ENCODE results near the gene GRAMD4.

GRAMD4 gene

DNA sequence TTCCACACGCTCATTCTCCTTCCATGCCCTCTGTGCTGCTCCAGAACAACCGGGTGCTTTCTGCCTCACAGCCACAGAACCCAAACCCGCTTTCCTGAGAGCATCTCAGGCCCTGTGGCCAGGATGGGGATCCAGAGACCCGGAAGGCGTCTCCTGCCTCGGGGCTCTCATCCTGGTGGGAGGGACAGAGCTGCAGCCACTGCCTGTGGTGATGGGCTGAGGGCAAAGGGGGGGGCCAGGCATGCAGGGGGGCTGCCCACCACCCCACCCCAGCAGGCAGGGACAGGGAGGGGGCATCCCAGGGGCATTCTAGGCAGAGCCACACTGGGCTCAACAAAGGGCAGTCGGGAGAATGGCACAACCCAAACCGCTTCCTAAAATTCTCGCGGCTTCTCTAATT, 76.4 kb downstream of the GRAMD4 start:
- DNase-seq: no peak

DNA sequence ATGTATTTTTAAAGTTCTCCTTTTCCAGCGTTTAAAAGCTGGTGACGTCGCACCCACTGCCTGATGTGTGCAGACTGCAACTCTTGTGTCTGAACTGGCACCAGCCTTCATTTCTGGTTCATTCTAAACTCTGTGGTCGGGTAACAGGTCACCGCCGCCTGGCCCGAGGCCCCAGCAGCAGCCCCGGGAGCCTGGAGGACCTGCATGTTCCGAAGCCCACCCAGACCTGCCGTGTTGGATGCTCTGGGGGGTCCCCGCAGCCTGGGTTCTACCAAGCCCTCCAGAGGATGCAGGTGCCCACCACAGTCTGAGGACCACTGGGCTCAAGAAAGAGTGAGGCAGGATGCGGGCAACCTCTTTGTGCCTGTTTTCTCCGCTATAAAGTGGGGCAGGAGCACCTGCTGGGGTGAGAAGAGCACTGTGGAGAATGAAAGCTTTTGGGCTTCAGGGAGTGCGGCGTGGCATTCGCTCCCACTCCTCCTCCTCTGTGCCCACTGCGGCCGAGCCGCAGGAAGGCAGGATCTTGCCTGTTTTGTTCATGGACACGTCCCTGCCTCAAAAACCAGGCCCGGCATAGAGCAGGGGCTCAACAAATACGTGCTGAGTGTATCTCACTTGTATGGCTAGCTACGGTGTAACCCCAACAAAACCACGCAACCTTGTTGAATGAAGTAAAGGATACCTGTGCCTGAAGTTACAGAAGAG, 77.8 kb downstream of the GRAMD4 start:
- no peak for DNase-seq

DNA sequence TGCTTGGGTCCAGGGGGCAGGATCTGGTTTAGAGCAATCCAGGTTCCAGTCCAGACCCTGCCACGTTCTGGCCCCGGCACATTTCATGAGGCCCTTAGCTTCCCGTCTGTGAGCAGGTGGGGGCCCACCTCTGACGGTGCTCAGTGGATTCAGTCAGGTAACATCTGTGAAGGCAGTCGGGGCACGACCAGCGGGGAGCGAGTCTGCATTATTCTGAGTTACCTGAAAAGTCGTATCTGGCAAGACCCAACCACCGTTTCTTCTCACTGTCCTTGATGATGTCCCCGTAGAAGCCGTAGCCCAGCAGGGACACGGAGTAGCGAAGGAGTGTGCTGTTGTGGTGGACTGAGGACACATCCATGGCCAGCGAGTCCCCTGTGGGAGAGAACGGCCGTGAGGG, 78.9 kb downstream of the GRAMD4 start:
- no peak for DNase-seq

DNA sequence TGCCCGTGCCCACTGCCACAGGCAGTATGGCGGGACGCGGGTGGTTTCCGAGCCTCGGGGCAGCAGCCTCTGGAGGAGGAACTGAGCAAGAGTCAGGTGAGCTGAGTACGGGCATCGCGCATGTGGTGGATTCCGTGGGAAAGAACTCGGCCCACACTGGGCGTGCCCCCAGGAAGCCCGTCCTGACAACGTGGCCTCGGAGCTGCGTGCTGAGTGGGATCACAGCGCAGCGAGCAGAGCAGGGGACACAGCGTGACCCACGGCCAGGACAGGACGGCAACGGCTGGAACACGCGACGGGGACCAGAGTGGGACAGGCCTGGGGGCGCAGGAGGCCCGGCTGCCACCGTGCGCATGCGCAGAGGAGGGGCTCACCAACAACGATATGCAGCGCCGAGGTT, 81.1 kb downstream of the GRAMD4 start:
- no peak for DNase-seq

DNA sequence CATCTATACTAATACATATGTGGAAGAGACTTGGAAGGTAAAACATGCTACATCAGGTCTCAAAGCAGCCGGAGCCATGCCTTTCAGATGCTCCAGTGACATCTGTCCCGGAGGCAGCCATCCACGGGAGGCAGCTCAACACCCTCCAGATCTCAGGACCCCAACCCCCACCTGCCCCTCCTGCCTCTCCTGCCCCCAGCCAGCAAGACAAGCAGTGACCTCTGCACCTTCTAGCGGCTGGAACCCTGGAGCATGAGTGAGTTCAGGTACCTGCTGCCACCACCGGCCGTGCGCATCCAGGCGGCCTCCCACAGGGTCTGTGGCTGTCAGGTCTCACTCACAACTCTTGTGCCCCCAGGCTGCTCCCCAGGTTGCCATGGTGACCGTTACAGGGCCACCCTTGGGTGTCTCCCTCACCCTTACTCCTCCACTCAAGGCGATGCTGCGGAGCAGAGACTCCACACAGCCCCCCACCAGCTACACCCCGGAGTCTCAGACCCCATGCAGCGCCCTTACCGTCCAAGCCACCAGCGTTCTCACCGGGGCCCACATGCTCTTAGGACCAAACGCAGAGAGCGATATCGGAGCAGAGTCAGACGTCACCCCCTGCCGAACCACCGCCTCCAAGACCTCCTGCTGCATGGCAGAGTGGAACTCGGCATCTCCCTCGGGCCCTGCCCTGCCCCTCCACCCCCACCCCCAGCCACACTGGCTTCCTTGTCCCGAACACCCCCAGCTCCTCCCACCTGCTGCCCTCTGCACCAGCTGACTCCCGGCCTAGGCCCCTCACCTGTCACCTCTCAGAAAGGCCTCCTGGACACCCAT, 83.2 kb downstream of the GRAMD4 start:
- no peak for DNase-seq

DNA sequence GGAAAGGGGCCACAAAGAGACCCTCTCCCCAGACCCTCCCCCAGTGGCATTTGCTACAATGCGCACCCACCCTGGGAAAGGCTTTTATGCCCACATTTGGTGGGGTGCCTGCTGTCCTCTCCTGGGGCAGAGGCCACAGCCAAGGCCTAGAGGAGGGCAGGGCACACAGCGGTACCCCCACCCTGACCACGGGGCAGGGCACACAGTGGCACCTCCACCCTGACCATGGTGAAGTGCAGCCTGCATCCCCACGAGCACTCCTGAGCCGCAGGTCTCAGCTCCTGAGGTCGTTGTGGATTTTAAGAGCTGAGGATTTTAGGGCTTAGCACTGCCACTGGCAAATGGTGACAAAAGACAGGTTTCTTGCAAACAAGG, 83.8 kb downstream of the GRAMD4 start:
- no peak for DNase-seq

DNA sequence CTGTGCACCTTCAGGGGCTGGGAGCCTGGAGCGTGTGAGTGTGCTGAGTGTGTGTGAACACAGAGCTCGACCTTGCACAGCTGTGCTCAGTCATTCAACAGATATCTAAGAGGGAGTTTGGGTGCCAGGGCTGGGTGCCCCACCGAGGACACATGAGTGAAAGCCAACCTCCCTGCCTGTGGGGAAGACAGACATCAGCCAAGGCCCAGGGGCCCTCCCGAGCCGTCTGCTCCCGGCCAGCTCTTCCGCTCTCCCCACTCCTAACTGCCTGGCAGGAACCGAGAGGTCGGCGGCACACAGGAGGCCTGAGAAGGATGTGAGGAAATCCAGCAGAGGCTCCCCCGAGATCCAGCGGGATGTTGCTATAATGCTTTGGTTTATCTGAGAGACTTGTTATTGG, 85.9 kb downstream of the GRAMD4 start:
- no peak for DNase-seq

DNA sequence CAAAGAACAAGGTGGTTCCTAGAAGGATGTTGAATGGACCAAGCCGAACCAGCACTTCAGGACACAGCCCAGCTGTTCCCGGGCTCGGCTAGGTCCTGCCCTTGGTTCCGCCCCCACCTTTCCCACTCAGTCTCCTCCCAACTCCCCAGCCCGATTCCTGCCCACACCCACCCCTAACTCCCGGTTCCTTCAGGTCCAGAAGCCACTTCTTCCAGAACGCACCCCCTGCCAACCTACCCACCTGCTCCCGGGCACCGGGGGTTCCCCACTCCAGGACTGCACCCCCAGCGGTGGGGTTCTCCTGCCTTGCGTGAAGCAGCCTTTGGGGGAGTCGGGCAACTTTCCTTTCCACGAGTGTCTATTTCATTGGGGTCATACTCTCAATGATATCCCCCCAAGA, 87.1 kb downstream of the GRAMD4 start:
- DNase-seq: no peak

DNA sequence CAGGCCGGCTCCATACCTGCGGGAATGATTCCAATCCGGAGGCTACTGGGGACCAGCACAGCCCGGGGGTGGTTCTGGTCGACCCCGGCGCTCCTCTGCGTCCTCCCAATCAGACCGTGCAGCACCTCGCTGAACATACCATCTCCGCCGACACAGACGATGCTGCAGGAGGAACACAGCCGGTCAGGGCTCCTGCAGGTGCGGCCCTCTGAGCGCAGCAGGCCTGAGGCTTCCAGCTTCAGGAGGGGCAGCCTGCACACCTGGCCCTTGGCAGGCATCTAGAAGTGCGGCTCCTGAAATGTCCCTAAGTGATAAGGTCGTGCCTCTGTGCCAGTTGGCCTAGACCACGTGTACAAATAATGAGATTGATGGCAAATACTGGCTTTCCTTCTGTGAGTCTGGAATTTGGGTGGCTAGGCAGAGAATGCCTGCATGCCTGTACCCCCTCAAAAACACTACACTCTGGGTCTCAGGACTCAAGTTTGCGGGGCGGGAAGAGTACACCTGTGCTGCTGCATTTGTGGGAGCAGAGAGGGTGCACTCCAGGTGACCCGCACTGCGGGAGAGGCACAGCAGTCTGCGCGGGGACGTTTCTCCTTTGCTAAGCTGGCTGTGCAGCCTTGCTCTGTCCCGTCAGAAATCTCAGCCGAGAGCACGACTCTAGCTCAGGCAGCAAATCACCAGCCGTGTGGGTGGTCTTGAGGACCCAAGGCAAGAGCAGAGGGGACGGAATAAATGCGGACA, 87.8 kb downstream of the GRAMD4 start:
- no peak for DNase-seq

DNA sequence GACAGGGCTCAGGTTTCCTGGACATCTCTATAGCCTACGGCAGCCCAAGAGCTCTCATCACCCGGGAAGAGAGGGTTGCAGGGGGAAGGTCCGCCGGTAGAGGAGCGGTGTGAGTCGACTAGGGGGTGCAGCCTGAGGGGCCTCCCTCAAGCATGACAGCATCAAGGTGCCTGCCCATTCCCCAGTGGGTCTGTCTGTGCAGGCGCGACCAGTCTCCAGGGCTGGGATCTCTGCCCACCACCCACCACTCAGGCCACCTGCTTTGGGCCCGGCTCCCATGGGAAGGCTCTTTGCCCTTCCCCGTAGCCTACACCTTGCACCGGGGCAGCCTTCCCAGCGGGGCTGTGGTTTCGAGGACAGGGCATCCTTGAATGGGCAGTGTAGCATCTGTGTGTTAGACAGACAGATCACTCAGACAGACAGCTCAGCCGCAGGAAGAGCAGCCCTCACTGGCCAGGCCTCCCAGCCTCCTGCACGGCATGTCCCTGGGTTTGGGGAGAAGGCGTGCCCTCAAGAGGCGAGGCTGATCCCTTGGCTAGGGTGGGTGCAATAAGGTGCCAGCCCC, 88.7 kb downstream of the GRAMD4 start:
- no peak for DNase-seq

DNA sequence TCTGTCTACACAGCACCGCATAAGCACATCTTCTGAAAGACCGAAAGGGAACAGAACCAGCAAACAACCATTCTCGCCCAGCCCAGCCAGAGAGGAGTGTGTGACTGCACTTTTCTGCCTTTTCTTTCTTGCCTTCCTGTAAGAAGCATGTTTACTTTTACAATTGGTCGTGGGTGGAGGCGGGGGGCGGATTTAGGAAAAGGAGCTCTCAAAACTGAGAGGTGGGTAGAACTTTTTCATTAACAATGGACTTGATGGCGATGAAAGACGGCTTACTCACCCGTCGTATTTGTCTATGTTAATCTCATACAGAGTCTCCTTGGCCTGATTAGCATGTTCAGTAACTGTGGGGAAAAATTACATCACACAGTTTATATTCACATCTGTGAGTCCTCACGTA, 90.6 kb downstream of the GRAMD4 start:
- DNase-seq: no peak

DNA sequence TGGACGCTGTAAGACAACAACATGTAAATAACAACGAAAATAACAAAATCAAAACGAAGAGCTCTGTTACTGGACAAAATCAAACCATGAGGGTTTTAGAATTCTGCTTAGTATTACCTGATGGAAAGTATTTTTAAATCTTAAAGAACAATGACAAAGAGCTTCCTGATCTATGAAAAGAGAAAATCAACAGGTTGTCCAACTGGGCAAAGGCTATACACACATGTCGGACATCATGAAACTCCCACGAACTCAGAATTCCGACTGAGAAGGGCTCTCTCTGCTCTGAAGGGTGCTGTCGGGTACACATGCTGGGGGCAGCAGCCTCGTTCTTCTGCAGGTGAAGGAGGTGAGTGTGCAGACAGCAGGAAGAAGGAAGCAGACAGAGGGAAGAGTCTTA, 92.1 kb downstream of the GRAMD4 start:
- no peak for DNase-seq

DNA sequence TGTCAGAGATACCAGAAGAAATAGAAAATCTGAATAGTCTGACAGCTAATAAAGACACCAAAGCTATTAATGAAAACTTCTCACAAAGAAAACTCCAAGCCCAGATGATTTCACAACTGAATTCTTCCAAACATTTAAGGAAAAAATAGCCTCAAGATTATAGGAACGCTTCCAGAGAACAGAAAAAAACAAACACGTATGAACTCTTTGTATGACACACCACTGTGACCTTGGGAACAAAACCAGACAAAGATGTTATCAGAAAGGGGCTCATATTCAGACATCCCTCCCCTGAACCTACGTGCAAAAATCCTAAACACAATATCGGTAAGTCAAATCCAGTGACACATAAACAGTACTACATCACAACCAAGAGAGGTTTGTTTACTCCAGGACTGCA, 94.4 kb downstream of the GRAMD4 start:
- DNase-seq: no peak

DNA sequence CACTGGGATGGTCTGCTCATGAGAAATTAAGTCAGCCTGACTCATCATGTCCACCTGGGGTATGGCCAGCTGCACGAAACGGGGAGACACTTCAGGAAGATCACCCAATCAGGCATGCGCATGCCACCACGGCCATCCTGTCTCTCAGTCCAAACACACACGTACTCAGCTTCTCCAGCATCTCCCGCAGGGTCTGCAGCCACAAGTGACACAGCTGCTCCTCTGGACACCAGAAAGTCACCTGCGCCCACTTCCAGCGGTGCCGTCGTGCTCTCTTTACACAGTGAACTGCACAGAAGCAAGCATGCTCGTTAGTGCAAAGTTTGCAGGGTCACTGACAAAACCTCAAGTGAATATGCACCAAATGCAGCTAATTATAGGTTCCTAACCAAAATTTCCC, 99.7 kb downstream of the GRAMD4 start:
- no peak for DNase-seq

DNA sequence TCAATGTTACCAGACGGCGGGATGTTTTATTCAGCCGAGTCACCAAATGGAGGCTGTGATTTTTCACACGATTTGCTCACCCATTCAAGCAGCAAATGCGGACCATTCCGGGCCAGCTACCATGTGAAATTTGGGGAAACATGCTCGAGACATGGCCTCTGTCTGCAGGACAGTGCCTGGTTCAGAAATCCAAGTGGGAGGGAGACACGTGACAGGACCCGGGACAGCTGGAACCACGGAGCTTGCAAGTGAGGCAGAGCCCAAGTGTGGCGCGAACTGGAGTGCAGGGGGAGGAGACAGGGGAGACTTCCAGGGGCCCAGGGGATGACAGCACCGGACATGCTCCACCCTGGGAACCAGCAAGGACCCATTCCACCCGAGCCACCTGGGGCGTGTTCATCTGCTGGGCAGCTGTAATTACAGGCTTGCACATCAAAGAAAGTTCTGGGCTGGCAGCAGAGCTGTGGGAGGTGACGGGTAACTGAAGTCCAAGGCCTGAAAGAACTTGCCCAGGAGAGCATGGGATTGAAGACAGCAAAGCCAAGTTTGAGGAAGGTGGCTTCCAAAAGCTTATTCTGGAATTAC, 101.4 kb downstream of the GRAMD4 start:
- DNase-seq: no peak

DNA sequence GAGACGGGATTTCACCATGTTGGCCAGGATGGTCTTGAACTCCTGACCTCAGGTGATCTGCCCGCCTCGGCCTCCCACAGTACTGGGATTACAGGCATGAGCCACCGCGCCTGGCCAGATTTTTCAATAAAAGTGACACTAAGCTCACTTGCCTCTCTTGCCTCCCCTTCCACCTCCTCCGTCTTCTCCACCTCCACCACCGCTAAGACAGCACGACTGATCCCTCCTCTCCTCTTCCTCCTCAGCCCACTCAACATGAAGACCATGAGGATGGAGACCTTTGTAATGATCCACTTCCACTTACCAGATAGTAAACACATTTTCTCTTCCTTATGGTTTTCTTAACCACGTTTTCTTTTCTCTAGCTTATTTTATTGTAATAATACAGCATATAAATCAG, 103.7 kb downstream of the GRAMD4 start:
- DNase-seq: no peak

DNA sequence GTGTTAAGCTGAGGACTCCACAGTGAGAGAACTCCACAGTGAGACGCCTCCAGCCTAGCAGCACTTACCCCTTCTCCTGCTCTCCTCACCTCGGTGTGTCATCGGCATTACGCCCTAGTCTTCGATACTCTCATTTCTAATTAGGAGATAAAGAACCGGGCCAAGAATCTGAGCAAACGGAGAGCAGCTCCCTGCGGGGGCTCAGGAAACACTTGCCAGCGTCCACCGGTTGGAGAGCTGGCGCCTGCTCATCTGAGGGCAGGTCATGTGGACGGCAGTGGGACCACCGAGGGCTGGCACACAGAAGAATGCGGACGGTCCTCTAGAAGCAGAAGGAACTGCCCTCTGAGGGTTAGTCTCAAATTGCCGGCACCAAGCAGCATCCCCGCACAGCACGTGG, 104.9 kb downstream of the GRAMD4 start:
- no peak for DNase-seq

DNA sequence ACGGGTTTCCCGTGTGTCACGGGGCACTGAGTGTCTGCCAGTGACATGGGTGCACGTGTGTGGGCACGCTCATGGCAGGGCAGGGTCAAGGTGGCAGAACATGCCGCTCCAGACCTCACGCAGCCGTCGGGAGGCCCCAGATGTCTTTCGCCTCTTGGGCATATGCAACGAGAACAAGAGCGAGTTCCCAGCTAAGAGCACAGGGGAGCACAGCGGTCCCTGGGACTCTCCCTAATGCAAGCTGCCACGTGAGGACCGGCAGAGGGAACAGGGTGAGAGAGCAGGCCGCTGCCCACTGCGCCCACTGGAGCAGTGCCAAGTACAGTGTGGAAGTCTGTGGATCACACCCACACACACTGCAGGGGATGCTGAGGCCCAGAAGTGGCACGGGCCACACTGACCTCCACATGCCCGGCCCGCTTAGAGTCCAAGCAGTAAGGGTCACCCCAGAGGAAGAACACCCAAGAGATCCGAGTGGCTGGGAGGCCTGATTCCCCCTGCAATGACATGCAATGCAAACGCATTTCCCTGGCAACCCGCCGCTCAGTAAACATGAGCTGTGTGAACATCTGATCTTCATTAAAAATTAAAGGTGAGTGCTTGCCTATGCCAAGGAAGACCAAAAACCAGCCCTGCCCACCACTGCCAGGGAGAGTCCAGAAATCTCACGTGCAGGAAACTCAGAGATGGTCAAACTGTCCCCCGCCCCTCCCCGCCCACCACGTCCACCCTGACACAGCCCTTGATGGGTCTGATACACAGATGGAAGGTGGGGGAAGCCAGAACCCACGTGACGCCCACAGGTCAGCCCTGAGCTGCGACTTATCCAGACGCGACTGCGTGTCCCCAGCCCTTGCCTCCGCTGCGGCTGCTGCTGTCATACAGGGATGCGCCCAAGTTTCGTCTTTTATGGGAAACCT, 106.1 kb downstream of the GRAMD4 start:
- no peak for DNase-seq

DNA sequence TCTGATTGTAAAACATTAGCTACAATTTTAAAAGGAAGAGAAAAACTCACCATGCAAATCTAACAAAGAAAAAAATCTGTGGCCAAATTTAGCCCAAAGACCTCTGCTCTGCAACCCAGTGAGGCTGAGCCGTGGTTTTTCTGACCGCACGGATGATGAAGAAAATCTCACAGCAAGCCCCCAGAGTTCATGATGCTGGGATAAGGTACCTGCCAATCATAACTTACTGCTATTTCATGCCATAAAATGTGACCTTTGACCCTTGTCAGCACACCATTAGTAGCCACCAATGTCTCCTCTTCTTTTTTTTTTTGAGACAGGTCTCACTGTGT, 106.8 kb downstream of the GRAMD4 start:
- no peak for DNase-seq

DNA sequence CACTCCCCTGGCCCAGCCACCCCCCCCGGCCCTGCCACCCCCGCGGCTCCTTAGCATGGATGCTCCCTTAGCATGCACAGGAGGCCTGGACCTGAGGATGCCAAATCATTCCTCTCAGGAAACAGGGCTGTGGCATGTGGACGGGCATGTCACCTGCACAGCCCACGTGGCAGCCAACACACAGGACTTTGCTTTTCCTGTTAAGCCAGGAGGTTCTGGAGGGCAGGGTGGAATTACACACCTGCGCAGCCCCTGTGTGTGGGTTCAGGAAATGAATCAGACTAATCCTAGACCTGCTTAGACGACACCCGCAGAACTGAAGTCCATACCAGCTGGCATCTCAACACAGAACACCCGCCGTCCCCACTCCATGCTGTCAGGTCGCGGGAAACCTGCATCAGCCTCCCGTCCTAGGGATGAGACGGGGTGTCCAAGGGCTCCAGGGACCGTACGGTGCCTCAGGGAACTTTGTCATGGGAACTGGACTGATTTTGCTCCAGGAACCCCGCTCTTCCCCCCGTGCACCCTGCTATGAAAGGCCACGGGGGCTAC, 107.7 kb downstream of the GRAMD4 start:
- DNase-seq: no peak

DNA sequence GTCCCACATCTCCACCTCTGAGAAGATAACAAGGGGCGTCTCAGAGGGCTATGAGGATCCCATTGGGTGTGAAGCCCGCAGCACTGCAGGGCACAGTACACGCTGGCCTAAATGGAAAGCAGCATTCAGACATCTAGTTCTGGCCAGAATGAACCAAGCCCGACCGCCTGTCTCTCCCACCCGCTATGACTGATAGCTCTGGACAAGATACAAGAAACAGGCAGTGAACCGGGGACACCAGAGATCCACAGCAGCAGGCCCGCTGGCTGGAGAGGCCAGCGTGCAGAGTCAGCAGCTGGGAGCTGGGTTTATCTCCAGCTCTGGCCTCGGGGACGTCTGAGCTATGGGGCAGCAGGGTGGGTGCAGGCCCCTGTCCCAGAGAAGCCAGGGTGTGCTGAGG, 108.3 kb downstream of the GRAMD4 start:
- DNase-seq: no peak

Data from activated effector memory CD4-positive, alpha-beta T cell treated with anti-CD3 and anti-CD28 coated beads, Interleukin-2, amount 50 U/mL, for 16 hours (primary cell).